Measurements from ENCODE around the gene CALML6.
"Not testable (repeated sequence)": the region's sequence is repeated elsewhere in the genome, so short reads cannot be mapped to it uniquely, and the experiment has no call there.

The CALML6 gene

GRCh38 chr1:1914971-1915692 is at the start of gene CALML6:
TSS of gene CALML6 (plus strand) at chr1:1915260. CDS start at chr1:1915281, 21 bp downstream.
- DNase-seq: no peak

- DNase-seq: no peak
Observed at GRCh38 chr1:1867164-1867563, 47.9 kb upstream of the CALML6 start.

- DNase-seq: no peak
Observed at GRCh38 chr1:1869469-1869868, 45.6 kb upstream of the CALML6 start.

GRCh38 chr1:1872329-1872994 is 42.6 kb upstream of the CALML6 start:
- no peak for DNase-seq

GRCh38 chr1:1873186-1873585 is 41.9 kb upstream of the CALML6 start:
- no peak for DNase-seq

- no peak for DNase-seq
Observed at GRCh38 chr1:1874901-1875300, 40.2 kb upstream of the CALML6 start.

GRCh38 chr1:1875932-1876331 is 39.1 kb upstream of the CALML6 start:
- no peak for DNase-seq

GRCh38 chr1:1876335-1876930 is 38.6 kb upstream of the CALML6 start:
- no peak for DNase-seq

GRCh38 chr1:1877865-1878436 is 37.1 kb upstream of the CALML6 start:
- no peak for DNase-seq

- DNase-seq: no peak
Observed at GRCh38 chr1:1879942-1880341, 35.1 kb upstream of the CALML6 start.

- no peak for DNase-seq
Observed at GRCh38 chr1:1880617-1881312, 34.3 kb upstream of the CALML6 start.

- no peak for DNase-seq
Observed at GRCh38 chr1:1881727-1882126, 33.3 kb upstream of the CALML6 start.

- no peak for DNase-seq
Observed at GRCh38 chr1:1883092-1883873, 31.8 kb upstream of the CALML6 start.

- not testable (repeated sequence) for DNase-seq
Observed at GRCh38 chr1:1883890-1884289, 31.2 kb upstream of the CALML6 start.

GRCh38 chr1:1889090-1889750 is 25.8 kb upstream of the CALML6 start:
- DNase-seq: no peak

GRCh38 chr1:1889847-1890505 is 25.1 kb upstream of the CALML6 start:
- DNase-seq: peak; percentile 54

GRCh38 chr1:1890506-1891348 is 24.3 kb upstream of the CALML6 start, which contains the start of gene GNB1:
TSS of gene GNB1 (minus strand) at chr1:1891087. CDS start at chr1:1825453, 65,634 bp downstream.
- peak; percentile 91 for DNase-seq

GRCh38 chr1:1891349-1892078 is 23.5 kb upstream of the CALML6 start:
- DNase-seq: peak; percentile 73

GRCh38 chr1:1892079-1892762 is 22.8 kb upstream of the CALML6 start:
- no peak for DNase-seq
